GM19043 (cell line): Measurements from ENCODE around the gene ZCCHC14.
"Not testable (repeated sequence)": the region's sequence is repeated elsewhere in the genome, so short reads cannot be mapped to it uniquely, and the experiment has no call there.

Source experiments
- ATAC-seq: cut with Tn5 transposase; IDR thresholded peaks from one replicate; pipeline ENCODE4 v1.9.1; 2021; ENCODE audit warnings: low read depth; ENCODE audit not compliant: unreplicated experiment

Gene ZCCHC14

DNA sequence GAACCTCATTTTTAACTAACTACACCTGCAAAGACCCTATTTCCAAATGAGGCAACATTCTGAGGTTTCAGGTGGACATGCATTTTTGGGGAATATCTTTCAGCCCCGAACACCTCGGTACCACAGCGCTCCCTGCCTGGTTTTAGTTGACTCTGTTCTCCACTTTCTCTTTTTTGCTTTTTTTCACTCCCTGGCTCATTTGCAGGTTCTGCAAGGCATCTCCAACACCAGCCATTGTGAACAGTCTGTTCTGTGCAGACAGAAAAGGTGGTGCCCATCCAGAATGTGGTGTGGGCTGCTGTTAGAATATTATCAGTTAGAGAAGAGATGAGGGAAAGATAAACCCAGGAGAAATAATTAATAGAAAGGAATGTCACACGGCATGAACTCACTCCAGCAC is 32.5 kb upstream of the ZCCHC14 start:
- ATAC-seq, result no peak

GRCh38 chr16:87524407-87524806 is 31.6 kb upstream of the ZCCHC14 start:
- ATAC-seq, result no peak

DNA sequence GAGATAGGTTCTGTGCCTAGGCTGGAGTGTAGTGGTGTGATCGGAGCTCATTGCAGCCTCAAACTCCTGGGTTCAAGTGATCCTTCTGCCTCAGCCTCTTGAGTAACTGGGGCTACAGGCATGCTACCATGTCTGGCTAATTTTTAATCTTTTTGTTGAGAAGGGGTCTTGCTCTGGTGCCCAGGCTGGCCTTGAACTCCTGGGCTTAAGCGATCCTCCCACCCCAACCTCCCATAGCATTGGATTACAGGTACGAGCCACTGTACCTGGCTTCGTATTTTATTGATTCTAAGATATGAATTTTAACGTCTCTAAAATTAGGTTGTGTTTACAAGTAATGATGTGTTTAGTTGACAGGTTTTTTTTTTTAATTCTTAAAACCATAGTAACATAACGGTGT is 30.8 kb upstream of the ZCCHC14 start:
- not testable (repeated sequence) for ATAC-seq

GRCh38 chr16:87521764-87522163 is 28.9 kb upstream of the ZCCHC14 start:
- ATAC-seq, result not testable (repeated sequence)

- not testable (repeated sequence) for ATAC-seq
These were observed 26.3 kb upstream of the ZCCHC14 start for GRCh38 chr16:87519170-87519569.

DNA sequence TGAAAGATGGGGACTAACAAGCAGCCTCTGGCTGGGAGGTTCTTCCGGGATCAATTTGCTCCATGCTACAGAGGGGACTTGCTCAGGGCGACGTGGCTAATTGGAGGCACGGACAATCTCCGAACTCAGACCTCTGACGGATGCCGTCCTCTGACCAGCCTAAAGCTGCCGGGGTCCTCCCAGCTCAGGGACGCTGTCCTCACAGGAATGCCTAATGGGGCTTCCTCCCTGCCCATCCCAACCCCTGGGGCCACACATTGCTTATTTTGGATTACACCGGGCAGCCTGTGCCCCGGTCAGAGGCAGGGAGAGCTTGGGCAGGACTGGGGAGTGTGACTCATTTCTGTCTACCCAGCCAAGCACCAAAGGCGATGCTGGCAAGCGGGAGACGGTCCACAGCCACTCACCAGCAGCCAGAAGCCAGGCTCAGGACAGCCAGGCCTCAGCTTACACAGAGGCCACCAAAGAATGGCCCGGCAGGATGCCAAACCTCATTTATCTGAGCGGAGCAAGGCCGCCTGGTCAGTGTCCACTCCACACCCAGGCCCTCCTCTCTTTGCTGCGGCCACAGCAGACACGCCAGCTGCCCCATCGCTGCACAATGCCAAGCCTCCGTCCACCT is 25.7 kb upstream of the ZCCHC14 start:
- ATAC-seq, result not testable (repeated sequence)

GRCh38 chr16:87517610-87518429 is 25.0 kb upstream of the ZCCHC14 start:
- not testable (repeated sequence) for ATAC-seq

DNA sequence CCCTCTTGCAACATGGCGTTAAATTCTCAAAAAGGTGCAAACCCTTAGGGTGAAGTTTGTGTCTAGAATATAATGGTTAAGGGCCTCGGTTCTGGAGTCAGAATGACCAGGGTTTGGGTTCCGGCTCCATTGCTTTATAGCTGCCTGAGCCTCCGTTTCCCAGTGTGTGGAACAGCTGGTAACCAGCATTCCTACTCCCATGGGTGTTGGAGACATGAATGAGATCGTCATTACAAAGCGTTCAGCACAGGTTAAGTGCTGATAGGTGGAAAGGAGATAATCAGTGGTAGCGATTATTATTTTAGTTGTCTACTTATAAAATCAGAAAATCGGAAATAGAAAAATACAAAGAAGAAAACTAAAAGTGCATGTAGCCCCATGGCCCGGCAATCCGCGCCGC is 23.5 kb upstream of the ZCCHC14 start:
- ATAC-seq, result no peak

GRCh38 chr16:87515475-87516330 is 22.9 kb upstream of the ZCCHC14 start:
- ATAC-seq, result no peak

GRCh38 chr16:87509778-87510177 is 17.0 kb upstream of the ZCCHC14 start:
- ATAC-seq, result not testable (repeated sequence)

- no peak for ATAC-seq
These were observed 14.7 kb upstream of the ZCCHC14 start for GRCh38 chr16:87507351-87508069.

- no peak for ATAC-seq
These were observed 13.9 kb upstream of the ZCCHC14 start for GRCh38 chr16:87506423-87507350.

DNA sequence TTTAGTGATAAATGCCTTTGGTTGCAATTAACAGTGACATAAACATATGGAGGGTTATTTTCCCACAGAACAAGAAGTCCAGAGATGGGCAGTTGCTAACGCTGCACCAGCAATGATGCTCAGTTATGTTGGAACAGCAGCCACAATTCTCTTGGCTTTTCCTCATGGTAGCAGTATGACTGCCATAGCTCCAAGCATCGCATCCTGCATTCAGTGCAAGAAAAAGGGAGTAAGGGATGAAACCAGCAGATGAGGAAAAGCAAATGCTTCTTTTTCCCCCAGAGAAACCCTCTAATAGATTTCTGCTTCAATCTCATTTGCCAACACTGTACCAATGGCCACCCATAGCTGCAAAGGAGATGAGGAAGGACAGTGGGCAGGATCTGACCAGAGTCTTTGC is 13.0 kb upstream of the ZCCHC14 start:
- no peak for ATAC-seq

DNA sequence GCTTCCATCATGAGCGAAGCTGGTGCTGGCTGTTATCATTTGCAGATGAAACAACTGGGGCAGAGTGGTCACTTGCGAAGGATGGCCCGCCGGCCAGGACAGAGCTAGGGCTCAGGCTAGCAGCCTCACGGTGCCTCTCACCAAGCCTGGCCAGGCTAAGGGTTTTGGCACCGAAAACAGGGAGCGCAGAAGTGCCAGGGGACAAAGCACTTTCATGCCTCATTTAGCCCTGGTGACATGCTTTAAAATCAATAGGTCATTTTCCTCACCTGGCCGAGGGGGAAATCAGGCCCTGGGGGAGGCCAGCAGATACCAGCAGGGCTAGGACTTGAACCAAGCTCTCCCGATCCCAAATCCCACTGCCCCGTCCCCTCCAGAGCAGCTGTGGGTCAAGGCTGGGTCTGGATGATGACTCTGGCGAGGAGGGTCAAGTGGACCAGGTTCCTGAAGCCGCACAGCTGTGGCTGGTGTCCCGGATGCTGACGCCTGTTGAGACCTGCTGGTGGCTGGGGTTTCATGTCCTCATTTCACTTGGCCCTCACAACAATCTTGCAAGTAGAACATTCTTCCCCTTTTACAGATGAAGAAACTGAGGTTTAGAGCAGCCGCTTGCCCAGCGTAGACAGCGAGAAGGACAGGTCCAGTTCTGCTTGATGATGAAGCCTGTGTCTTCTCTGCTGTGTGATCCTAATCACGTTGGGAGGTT is 10.6 kb upstream of the ZCCHC14 start:
- not testable (repeated sequence) for ATAC-seq

DNA sequence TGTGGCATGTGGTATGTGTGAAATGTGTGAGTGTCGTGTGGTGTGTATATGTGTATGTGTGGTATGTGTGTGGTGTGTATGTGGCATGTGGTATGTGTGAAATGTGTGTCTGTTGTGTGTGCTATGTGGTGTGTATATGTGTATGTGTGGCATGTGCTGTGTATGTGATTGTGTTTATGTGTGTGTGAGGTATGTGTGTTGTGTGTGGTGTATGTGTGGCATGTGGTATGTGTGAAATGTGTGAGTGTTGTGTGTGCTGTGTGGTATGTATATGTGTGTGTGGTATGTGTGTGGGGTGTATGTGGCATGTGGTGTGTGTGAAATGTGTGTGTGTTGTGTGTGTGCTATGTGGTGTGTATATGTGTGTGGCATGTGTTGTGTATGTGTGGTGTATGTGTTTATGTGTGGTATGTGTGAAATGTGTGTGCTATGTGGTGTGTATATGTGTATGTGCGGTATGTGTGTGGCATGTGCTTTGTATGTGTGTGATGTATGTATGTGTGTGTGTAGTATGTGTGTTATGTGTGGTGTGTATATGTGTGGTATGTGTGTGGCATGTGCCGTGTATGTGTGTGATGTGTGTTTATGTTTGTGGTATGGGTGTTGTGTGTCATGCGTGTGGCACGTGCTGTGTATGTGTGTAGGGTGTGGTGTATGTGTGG is 9.6 kb upstream of the ZCCHC14 start:
- no peak for ATAC-seq

GRCh38 chr16:87501117-87501516 is 8.3 kb upstream of the ZCCHC14 start:
- no peak for ATAC-seq

- no peak for ATAC-seq
These were observed 6.3 kb upstream of the ZCCHC14 start for GRCh38 chr16:87499189-87499486.

DNA sequence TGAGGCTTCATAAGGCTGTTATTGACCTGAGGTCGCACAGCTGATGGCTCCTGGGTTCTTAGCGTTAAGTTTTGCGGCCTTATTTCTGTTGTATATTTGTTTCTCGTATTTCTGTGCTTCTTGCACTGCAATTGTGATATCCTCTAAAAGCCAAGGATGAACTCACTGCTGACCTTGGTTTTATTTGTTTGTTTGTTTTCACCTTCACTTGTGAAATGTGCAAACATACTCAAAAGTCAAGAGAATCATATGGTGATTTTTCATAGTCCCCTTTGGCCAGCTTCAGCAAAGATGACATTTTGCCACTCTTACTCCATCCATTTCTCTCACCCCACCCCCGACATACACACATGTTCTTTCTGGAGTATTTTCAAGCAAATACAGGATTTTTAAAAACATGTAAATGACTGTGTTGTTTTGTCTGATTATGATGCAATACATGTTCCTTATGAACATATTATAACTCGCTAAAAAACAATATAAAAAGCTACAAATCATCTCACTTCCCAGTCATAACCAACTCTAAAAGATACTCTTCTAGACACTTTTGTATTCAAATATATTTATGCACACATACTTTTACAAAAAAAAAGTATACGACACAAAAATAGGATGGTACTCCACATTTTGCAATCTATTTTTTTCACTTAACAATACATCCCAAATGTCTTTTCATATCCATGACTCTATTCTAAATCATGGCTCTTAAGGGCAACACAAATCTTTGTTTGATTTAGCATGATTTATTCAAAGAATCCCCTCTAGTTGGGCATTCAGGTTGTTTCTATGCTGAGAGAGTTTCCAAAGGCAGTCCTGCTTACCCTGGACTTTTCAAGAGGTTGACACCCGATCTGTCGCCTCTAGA is 5.7 kb upstream of the ZCCHC14 start:
- no peak for ATAC-seq
